ENCODE measurements around the gene PTX3.

DNA sequence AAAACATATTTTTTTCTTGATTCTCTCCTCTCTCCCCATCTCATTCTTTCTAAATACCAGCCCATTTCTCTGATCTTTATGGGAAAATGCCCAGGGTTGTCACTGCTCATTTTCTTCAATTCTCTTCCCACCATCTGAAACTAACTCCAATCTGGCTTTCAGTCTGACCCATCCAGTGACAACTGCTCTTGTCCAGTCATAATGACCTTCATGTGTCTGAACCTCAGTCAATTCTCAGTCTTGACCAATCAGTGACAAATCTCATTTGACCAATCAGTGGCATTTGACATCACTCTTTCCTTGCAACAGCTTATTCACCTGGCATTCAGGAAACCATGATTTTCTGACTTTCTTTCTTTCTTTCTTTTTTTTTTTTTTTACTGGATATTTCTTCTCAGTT is 51.5 kb downstream of the PTX3 start:
- TF ChIP-seq TAF1 (IDR thresholded peaks at IDR 0.05; ENCODE audit: low read depth) (no peak), EP300 (IDR thresholded peaks at IDR 0.05; ENCODE audit: borderline replicate concordance) (no peak), TEAD4 (IDR thresholded peaks at IDR 0.05) (no peak), YY1 (IDR thresholded peaks at IDR 0.05; ENCODE audit: low read depth) (no peak), EGR1 (IDR thresholded peaks at IDR 0.05) (no peak), NFIC (IDR thresholded peaks at IDR 0.05) (no peak), CREB1 (IDR thresholded peaks at IDR 0.05; ENCODE audit: low read depth) (no peak)
- TF ChIP-seq, protein P1, sequence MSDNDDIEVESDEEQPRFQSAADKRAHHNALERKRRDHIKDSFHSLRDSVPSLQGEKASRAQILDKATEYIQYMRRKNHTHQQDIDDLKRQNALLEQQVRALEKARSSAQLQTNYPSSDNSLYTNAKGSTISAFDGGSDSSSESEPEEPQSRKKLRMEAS (IDR thresholded peaks at IDR 0.05) = no peak
- TF ChIP-seq, protein P2, sequence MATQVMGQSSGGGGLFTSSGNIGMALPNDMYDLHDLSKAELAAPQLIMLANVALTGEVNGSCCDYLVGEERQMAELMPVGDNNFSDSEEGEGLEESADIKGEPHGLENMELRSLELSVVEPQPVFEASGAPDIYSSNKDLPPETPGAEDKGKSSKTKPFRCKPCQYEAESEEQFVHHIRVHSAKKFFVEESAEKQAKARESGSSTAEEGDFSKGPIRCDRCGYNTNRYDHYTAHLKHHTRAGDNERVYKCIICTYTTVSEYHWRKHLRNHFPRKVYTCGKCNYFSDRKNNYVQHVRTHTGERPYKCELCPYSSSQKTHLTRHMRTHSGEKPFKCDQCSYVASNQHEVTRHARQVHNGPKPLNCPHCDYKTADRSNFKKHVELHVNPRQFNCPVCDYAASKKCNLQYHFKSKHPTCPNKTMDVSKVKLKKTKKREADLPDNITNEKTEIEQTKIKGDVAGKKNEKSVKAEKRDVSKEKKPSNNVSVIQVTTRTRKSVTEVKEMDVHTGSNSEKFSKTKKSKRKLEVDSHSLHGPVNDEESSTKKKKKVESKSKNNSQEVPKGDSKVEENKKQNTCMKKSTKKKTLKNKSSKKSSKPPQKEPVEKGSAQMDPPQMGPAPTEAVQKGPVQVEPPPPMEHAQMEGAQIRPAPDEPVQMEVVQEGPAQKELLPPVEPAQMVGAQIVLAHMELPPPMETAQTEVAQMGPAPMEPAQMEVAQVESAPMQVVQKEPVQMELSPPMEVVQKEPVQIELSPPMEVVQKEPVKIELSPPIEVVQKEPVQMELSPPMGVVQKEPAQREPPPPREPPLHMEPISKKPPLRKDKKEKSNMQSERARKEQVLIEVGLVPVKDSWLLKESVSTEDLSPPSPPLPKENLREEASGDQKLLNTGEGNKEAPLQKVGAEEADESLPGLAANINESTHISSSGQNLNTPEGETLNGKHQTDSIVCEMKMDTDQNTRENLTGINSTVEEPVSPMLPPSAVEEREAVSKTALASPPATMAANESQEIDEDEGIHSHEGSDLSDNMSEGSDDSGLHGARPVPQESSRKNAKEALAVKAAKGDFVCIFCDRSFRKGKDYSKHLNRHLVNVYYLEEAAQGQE (IDR thresholded peaks at IDR 0.05; ENCODE audit: low read depth) = no peak
- TF ChIP-seq, protein P3, sequence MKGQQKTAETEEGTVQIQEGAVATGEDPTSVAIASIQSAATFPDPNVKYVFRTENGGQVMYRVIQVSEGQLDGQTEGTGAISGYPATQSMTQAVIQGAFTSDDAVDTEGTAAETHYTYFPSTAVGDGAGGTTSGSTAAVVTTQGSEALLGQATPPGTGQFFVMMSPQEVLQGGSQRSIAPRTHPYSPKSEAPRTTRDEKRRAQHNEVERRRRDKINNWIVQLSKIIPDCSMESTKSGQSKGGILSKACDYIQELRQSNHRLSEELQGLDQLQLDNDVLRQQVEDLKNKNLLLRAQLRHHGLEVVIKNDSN (IDR thresholded peaks at IDR 0.05) = no peak
